ENCODE measurements around the gene GPSM3. TPM values are rescaled to one million over a fixed set of nuclear protein-coding genes. Genes with fewer than 3 reads are reported as not detected.

GPSM3 gene
- total RNA-seq, 1 experiment from 2014 or later, result 10.0 TPM

DNA sequence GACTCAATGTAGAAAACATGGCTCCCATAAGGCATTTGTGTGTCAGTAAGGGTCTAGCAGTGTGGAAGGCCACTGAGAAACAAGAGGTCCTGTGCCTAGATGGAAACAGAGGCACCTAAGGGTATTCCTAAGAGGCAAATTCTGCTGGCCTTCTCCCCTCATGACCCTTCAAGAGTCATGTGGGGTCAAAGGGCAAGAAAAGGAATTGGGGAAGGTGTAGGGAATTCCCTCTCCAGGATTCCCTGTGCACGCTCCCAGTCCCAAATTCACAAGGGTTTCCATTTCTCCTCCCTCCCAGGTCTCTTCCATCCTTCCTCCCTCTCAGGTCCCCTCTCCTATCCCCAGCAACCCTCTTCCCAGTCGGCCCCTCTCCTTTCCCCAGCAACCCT is 17.1 kb downstream of the GPSM3 start (continued):
- TF ChIP-seq CBFB (CRISPR knock-in tag; IDR thresholded peaks at IDR 0.05; ENCODE audit: low read depth) (no peak), OVOL2 (CRISPR knock-in tag; IDR thresholded peaks at IDR 0.05; ENCODE audit: borderline replicate concordance) (no peak), ESRRA (CRISPR knock-in tag; IDR thresholded peaks at IDR 0.05; ENCODE audit: borderline replicate concordance) (no peak)
- TF ChIP-seq, protein P1, sequence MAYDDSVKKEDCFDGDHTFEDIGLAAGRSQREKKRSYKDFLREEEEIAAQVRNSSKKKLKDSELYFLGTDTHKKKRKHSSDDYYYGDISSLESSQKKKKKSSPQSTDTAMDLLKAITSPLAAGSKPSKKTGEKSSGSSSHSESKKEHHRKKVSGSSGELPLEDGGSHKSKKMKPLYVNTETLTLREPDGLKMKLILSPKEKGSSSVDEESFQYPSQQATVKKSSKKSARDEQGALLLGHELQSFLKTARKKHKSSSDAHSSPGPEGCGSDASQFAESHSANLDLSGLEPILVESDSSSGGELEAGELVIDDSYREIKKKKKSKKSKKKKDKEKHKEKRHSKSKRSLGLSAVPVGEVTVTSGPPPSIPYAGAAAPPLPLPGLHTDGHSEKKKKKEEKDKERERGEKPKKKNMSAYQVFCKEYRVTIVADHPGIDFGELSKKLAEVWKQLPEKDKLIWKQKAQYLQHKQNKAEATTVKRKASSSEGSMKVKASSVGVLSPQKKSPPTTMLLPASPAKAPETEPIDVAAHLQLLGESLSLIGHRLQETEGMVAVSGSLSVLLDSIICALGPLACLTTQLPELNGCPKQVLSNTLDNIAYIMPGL (CRISPR knock-in tag; IDR thresholded peaks at IDR 0.05), result no peak
- TF ChIP-seq, protein P2, sequence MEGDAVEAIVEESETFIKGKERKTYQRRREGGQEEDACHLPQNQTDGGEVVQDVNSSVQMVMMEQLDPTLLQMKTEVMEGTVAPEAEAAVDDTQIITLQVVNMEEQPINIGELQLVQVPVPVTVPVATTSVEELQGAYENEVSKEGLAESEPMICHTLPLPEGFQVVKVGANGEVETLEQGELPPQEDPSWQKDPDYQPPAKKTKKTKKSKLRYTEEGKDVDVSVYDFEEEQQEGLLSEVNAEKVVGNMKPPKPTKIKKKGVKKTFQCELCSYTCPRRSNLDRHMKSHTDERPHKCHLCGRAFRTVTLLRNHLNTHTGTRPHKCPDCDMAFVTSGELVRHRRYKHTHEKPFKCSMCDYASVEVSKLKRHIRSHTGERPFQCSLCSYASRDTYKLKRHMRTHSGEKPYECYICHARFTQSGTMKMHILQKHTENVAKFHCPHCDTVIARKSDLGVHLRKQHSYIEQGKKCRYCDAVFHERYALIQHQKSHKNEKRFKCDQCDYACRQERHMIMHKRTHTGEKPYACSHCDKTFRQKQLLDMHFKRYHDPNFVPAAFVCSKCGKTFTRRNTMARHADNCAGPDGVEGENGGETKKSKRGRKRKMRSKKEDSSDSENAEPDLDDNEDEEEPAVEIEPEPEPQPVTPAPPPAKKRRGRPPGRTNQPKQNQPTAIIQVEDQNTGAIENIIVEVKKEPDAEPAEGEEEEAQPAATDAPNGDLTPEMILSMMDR (IDR thresholded peaks at IDR 0.05), result no peak

DNA sequence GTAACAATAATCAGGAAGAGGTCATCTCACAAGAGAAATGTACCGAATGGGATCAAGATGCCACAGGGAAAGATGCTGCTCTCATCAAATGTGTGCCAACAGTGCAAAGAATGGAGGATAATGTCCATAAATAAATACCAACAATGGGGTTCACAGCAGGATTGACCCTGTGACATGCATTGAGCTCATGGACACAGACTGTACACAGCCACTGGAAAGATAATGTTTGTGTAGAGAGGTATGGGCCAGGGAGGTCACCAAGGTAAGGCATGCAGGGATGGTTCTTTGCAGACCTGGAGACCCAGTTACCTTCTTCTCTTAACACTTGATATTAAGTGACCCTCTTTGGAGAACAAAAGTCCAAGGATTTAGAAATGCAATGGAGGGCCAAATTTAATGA is 18.0 kb downstream of the GPSM3 start:
- ChIA-PET CTCF (no interaction called here), POLR2A (no interaction called here)
- Mint-ChIP-seq H3K9me3 (no peaks in the 10 kb centered on the region), H3K36me3 (peaks cover 26% of the 10 kb centered on the region), H3K4me3 (peak overlapping the region; percentile 82), H3K27me3 (ENCODE audit: low read depth) (no peaks in the 10 kb centered on the region), H3K27ac (no peak overlapping the region), H3K4me1 (peaks cover 37% of the 10 kb centered on the region)
- TF ChIP-seq IRF2 (CRISPR knock-in tag; IDR thresholded peaks at IDR 0.05; ENCODE audit: borderline replicate concordance, low read depth) (no peak), MYBL2 (CRISPR knock-in tag; IDR thresholded peaks at IDR 0.05) (no peak), CREM (CRISPR knock-in tag; IDR thresholded peaks at IDR 0.05) (no peak), ZNF423 (CRISPR knock-in tag; IDR thresholded peaks at IDR 0.05) (no peak), CREB1 (CRISPR knock-in tag; IDR thresholded peaks at IDR 0.05) (no peak), ESRRA (CRISPR knock-in tag; IDR thresholded peaks at IDR 0.05; ENCODE audit: borderline replicate concordance) (no peak)
- TF ChIP-seq, protein P3, sequence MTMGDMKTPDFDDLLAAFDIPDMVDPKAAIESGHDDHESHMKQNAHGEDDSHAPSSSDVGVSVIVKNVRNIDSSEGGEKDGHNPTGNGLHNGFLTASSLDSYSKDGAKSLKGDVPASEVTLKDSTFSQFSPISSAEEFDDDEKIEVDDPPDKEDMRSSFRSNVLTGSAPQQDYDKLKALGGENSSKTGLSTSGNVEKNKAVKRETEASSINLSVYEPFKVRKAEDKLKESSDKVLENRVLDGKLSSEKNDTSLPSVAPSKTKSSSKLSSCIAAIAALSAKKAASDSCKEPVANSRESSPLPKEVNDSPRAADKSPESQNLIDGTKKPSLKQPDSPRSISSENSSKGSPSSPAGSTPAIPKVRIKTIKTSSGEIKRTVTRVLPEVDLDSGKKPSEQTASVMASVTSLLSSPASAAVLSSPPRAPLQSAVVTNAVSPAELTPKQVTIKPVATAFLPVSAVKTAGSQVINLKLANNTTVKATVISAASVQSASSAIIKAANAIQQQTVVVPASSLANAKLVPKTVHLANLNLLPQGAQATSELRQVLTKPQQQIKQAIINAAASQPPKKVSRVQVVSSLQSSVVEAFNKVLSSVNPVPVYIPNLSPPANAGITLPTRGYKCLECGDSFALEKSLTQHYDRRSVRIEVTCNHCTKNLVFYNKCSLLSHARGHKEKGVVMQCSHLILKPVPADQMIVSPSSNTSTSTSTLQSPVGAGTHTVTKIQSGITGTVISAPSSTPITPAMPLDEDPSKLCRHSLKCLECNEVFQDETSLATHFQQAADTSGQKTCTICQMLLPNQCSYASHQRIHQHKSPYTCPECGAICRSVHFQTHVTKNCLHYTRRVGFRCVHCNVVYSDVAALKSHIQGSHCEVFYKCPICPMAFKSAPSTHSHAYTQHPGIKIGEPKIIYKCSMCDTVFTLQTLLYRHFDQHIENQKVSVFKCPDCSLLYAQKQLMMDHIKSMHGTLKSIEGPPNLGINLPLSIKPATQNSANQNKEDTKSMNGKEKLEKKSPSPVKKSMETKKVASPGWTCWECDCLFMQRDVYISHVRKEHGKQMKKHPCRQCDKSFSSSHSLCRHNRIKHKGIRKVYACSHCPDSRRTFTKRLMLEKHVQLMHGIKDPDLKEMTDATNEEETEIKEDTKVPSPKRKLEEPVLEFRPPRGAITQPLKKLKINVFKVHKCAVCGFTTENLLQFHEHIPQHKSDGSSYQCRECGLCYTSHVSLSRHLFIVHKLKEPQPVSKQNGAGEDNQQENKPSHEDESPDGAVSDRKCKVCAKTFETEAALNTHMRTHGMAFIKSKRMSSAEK (CRISPR knock-in tag; IDR thresholded peaks at IDR 0.05; ENCODE audit: borderline replicate concordance), result no peak
- TF ChIP-seq, protein P4, sequence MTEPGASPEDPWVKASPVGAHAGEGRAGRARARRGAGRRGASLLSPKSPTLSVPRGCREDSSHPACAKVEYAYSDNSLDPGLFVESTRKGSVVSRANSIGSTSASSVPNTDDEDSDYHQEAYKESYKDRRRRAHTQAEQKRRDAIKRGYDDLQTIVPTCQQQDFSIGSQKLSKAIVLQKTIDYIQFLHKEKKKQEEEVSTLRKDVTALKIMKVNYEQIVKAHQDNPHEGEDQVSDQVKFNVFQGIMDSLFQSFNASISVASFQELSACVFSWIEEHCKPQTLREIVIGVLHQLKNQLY (CRISPR knock-in tag; IDR thresholded peaks at IDR 0.05), result no peak
- TF ChIP-seq, protein P5, sequence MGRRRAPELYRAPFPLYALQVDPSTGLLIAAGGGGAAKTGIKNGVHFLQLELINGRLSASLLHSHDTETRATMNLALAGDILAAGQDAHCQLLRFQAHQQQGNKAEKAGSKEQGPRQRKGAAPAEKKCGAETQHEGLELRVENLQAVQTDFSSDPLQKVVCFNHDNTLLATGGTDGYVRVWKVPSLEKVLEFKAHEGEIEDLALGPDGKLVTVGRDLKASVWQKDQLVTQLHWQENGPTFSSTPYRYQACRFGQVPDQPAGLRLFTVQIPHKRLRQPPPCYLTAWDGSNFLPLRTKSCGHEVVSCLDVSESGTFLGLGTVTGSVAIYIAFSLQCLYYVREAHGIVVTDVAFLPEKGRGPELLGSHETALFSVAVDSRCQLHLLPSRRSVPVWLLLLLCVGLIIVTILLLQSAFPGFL (CRISPR knock-in tag; IDR thresholded peaks at IDR 0.05; ENCODE audit: borderline replicate concordance), result no peak
- TF ChIP-seq, protein P6, sequence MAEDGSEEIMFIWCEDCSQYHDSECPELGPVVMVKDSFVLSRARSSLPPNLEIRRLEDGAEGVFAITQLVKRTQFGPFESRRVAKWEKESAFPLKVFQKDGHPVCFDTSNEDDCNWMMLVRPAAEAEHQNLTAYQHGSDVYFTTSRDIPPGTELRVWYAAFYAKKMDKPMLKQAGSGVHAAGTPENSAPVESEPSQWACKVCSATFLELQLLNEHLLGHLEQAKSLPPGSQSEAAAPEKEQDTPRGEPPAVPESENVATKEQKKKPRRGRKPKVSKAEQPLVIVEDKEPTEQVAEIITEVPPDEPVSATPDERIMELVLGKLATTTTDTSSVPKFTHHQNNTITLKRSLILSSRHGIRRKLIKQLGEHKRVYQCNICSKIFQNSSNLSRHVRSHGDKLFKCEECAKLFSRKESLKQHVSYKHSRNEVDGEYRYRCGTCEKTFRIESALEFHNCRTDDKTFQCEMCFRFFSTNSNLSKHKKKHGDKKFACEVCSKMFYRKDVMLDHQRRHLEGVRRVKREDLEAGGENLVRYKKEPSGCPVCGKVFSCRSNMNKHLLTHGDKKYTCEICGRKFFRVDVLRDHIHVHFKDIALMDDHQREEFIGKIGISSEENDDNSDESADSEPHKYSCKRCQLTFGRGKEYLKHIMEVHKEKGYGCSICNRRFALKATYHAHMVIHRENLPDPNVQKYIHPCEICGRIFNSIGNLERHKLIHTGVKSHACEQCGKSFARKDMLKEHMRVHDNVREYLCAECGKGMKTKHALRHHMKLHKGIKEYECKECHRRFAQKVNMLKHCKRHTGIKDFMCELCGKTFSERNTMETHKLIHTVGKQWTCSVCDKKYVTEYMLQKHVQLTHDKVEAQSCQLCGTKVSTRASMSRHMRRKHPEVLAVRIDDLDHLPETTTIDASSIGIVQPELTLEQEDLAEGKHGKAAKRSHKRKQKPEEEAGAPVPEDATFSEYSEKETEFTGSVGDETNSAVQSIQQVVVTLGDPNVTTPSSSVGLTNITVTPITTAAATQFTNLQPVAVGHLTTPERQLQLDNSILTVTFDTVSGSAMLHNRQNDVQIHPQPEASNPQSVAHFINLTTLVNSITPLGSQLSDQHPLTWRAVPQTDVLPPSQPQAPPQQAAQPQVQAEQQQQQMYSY (CRISPR knock-in tag; IDR thresholded peaks at IDR 0.05), result no peak
- DNase-seq (ENCODE audit: low spot score) (no peak), ATAC-seq (no peak)
